ENCODE results near the gene OR9G4. TPM values are rescaled to one million over a fixed set of nuclear protein-coding genes. Genes with fewer than 3 reads are reported as not detected.

Gene OR9G4
- total RNA-seq, 1 experiment from 2014 or later = not detected

GRCh38 chr11:56706486-56706885, 42.0 kb downstream of the OR9G4 start:
- Histone ChIP-seq H2AFZ (no peak overlapping the region), H3K27ac (no peak overlapping the region)
- DNase-seq = no peak

GRCh38 chr11:56705784-56706396, 42.6 kb downstream of the OR9G4 start:
- Histone ChIP-seq H4K20me1 (ENCODE audit: insufficient read depth) (no peaks in the 10 kb centered on the region), H3K4me1 (replicated peaks; ENCODE audit: insufficient read depth) (no peaks in the 10 kb centered on the region), H2AFZ (no peak overlapping the region), H3K27me3 (ENCODE audit: insufficient read depth, low read depth) (no peaks in the 10 kb centered on the region), H3K79me2 (ENCODE audit: low read depth) (no peaks in the 10 kb centered on the region), H3K9me2 (ENCODE audit: insufficient read depth) (no peaks in the 10 kb centered on the region), H3K4me2 (no peak overlapping the region), H3K4me3 (no peak overlapping the region), H3K9me3 (ENCODE audit: insufficient read depth, low read depth) (no peaks in the 10 kb centered on the region), H3K36me3 (ENCODE audit: low read depth) (no peaks in the 10 kb centered on the region), H3K27ac (no peak overlapping the region), H3F3A (ENCODE audit: insufficient read depth, low read depth) (no peaks in the 10 kb centered on the region)
- ChIA-PET CTCF (no interaction called here), POLR2A (ENCODE audit: unreplicated experiment) (interaction anchor here (0.6 kb wide), 1 partner anchor 230 kb away, joined by 3 read pairs; no protein-coding TSS in a partner anchor)
- intact Hi-C loops (cut with micrococcal nuclease; ENCODE audit: unreplicated experiment) = no loop called here
- no peak for TF ChIP-seq EZH2 (IDR thresholded peaks at IDR 0.05; ENCODE audit: low read depth)
- TF ChIP-seq CTCF (conservative IDR thresholded peaks at IDR 0.05) = no peak
- DNase-seq = no peak
- no TSS peak for BruUV-seq (replicated peaks)

More at GRCh38 chr11:56706486-56706885, 42.0 kb downstream of the OR9G4 start:
- Histone ChIP-seq H3K27me3 (ENCODE audit: insufficient read depth, low read depth) (no peaks in the 10 kb centered on the region), H3K9me2 (ENCODE audit: insufficient read depth) (no peaks in the 10 kb centered on the region), H3K4me3 (no peak overlapping the region), H3K9me3 (ENCODE audit: insufficient read depth, low read depth) (no peaks in the 10 kb centered on the region), H4K20me1 (ENCODE audit: insufficient read depth) (no peaks in the 10 kb centered on the region), H3K4me1 (replicated peaks; ENCODE audit: insufficient read depth) (no peaks in the 10 kb centered on the region), H3K79me2 (ENCODE audit: low read depth) (no peaks in the 10 kb centered on the region), H3F3A (ENCODE audit: insufficient read depth, low read depth) (no peaks in the 10 kb centered on the region), H3K4me2 (no peak overlapping the region), H3K36me3 (ENCODE audit: low read depth) (no peaks in the 10 kb centered on the region)
- intact Hi-C loops (cut with micrococcal nuclease; ENCODE audit: unreplicated experiment) = no loop called here
- BruUV-seq (replicated peaks) = no TSS peak
- ChIA-PET POLR2A (ENCODE audit: unreplicated experiment) (interaction anchor here (0.6 kb wide), 1 partner anchor 231 kb away, joined by 3 read pairs; no protein-coding TSS in a partner anchor), CTCF (no interaction called here)
- TF ChIP-seq CTCF (conservative IDR thresholded peaks at IDR 0.05) (no peak), EZH2 (IDR thresholded peaks at IDR 0.05; ENCODE audit: low read depth) (no peak)

- H3K9me3 ChIP-seq (ENCODE audit: insufficient read depth, low read depth) = no peaks in the 10 kb centered on the region
- H2AFZ ChIP-seq = no peak overlapping the region
- intact Hi-C loops (cut with micrococcal nuclease; ENCODE audit: unreplicated experiment) = no loop called here
- H3K4me1 ChIP-seq (replicated peaks; ENCODE audit: insufficient read depth) = no peaks in the 10 kb centered on the region
- H3K36me3 ChIP-seq (ENCODE audit: low read depth) = no peaks in the 10 kb centered on the region
- no peak overlapping the region for H3K4me2 ChIP-seq
- no peaks in the 10 kb centered on the region for H3K79me2 ChIP-seq (ENCODE audit: low read depth)
- H3K4me3 ChIP-seq = no peak overlapping the region
- ChIA-PET POLR2A (ENCODE audit: unreplicated experiment) (no interaction called here), CTCF (no interaction called here)
- no peak for DNase-seq
- BruUV-seq (replicated peaks) = no TSS peak
- no peaks in the 10 kb centered on the region for H3K9me2 ChIP-seq (ENCODE audit: insufficient read depth)
- no peak overlapping the region for H3K27ac ChIP-seq
- H4K20me1 ChIP-seq (ENCODE audit: insufficient read depth) = no peaks in the 10 kb centered on the region
- TF ChIP-seq CTCF (conservative IDR thresholded peaks at IDR 0.05) (no peak), EZH2 (IDR thresholded peaks at IDR 0.05; ENCODE audit: low read depth) (no peak)
- H3K27me3 ChIP-seq (ENCODE audit: insufficient read depth, low read depth) = no peaks in the 10 kb centered on the region
- no peaks in the 10 kb centered on the region for H3F3A ChIP-seq (ENCODE audit: insufficient read depth, low read depth)
These were observed 47.5 kb downstream of the OR9G4 start for GRCh38 chr11:56700914-56701485.
